GM23338 (cell line): Measurements from ENCODE around the gene FAF1. TPM values are rescaled to one million over a fixed set of nuclear protein-coding genes. Genes with fewer than 3 reads are reported as not detected.

ENCODE experiments used
- ATAC-seq: fragments of 200-7000 bp; cut with Tn5 transposase; 3 replicates; pipeline ENCODE4 v1.9.1; 2020
- DNase-seq: peaks from one replicate; pipeline ENCODE4 v3.0.0-alpha.2; 2015; ENCODE audit warnings: low spot score
- H2AFZ ChIP-seq: fragments of 200-600 bp; sonication (generic); 2 replicates; pipeline ENCODE4 v1.8.0; 2016; ENCODE audit warnings: antibody characterized with exemption, mild to moderate bottlenecking, moderate library complexity
- H3F3A ChIP-seq: fragments of 200-600 bp; sonication (generic); replicated peaks from 2 replicates; pipeline ENCODE4 v1.8.0; 2017; ENCODE audit warnings: antibody characterized with exemption, mixed run types, low read depth
- H3K27ac ChIP-seq: fragments of 200-600 bp; sonication (generic); 2 replicates; pipeline ENCODE4 v1.6.1; 2016; ENCODE audit warnings: low read depth
- H3K27me3 ChIP-seq: fragments of 200-600 bp; sonication (generic); 2 replicates; pipeline ENCODE4 v1.8.0; 2016; ENCODE audit warnings: mild to moderate bottlenecking, mixed run types, moderate library complexity; ENCODE audit not compliant: insufficient read depth
- H3K36me3 ChIP-seq: fragments of 200-600 bp; sonication (generic); 2 replicates; pipeline ENCODE4 v1.8.0; 2016; ENCODE audit warnings: mild to moderate bottlenecking; ENCODE audit not compliant: insufficient read depth
- H3K4me1 ChIP-seq: fragments of 200-600 bp; sonication (generic); 2 replicates; pipeline ENCODE4 v1.8.0; 2016; ENCODE audit warnings: mild to moderate bottlenecking, moderate library complexity; ENCODE audit not compliant: insufficient read depth
- H3K4me2 ChIP-seq: fragments of 200-600 bp; sonication (generic); 2 replicates; pipeline ENCODE4 v1.7.1; 2017; ENCODE audit warnings: mixed run types
- H3K4me3 ChIP-seq: fragments of 200-600 bp; sonication (generic); 2 replicates; pipeline ENCODE4 v1.6.1; 2016; ENCODE audit warnings: mixed run types
- H3K79me2 ChIP-seq: fragments of 200-600 bp; sonication (generic); replicated peaks from 2 replicates; pipeline ENCODE4 v1.8.0; 2017; ENCODE audit warnings: mild to moderate bottlenecking; ENCODE audit not compliant: insufficient read depth
- H3K9me2 ChIP-seq: fragments of 200-600 bp; sonication (generic); 2 replicates; pipeline ENCODE4 v1.8.0; 2017; ENCODE audit not compliant: insufficient read depth
- H4K20me1 ChIP-seq: fragments of 200-600 bp; sonication (generic); replicated peaks from 2 replicates; pipeline ENCODE4 v1.8.0; 2017; ENCODE audit warnings: mild to moderate bottlenecking; ENCODE audit not compliant: insufficient read depth
- H3K27ac Mint-ChIP-seq: 2 replicates; pipeline ENCODE4 v1.8.0; 2020; ENCODE audit warnings: inconsistent platforms, mild to moderate bottlenecking, moderate library complexity, mixed read lengths
- H3K27me3 Mint-ChIP-seq: 3 replicates; pipeline ENCODE4 v1.8.0; 2022; ENCODE audit warnings: low read depth, mild to moderate bottlenecking, moderate library complexity, mixed read lengths, inconsistent platforms; ENCODE audit not compliant: insufficient read depth, poor library complexity
- H3K36me3 Mint-ChIP-seq: 3 replicates; pipeline ENCODE4 v1.8.0; 2021; ENCODE audit warnings: low read depth, mild to moderate bottlenecking, inconsistent platforms, moderate library complexity, mixed read lengths
- H3K4me1 Mint-ChIP-seq: 3 replicates; pipeline ENCODE4 v1.8.0; 2020; ENCODE audit warnings: mild to moderate bottlenecking, inconsistent platforms, mixed read lengths
- H3K4me3 Mint-ChIP-seq: 3 replicates; pipeline ENCODE4 v1.8.0; 2021; ENCODE audit warnings: moderate library complexity, mild to moderate bottlenecking, inconsistent platforms, mixed read lengths
- H3K9me3 Mint-ChIP-seq: 3 replicates; pipeline ENCODE4 v1.8.0; 2020; ENCODE audit warnings: moderate library complexity, mild to moderate bottlenecking, inconsistent platforms, mixed read lengths
- CTCF ChIP-seq, 2 experiments: fragments of 200-600 bp in 1 of 2; sonication (generic) in 1 of 2; conservative IDR thresholded peaks; 2 replicates each; pipeline versions ENCODE4 v1.5.1 to v1.6.1; 2016 to 2017; ENCODE audit warnings: antibody characterized with exemption in 2 of 2, low read depth in 2 of 2, mild to moderate bottlenecking in 2 of 2, moderate library complexity in 1 of 2
- ETS1 ChIP-seq: IDR thresholded peaks from 2 replicates; pipeline ENCODE4 v1.6.1; 2016; ENCODE audit warnings: antibody characterized with exemption
- EZH2 ChIP-seq: fragments of 200-600 bp; sonication (generic); IDR thresholded peaks from one replicate; pipeline ENCODE4 v1.8.0; 2017; ENCODE audit warnings: antibody characterized with exemption, mild to moderate bottlenecking, low read depth; ENCODE audit not compliant: unreplicated experiment
- EZH2phosphoT487 ChIP-seq: fragments of 200-600 bp; sonication (generic); IDR thresholded peaks from one replicate; pipeline ENCODE4 v1.8.1; 2018; ENCODE audit warnings: antibody characterized with exemption; ENCODE audit not compliant: unreplicated experiment
- JUNB ChIP-seq: IDR thresholded peaks from one replicate; pipeline ENCODE4 v1.6.1; 2016; ENCODE audit warnings: antibody characterized with exemption; ENCODE audit not compliant: unreplicated experiment
- POLR2AphosphoS5 ChIP-seq: IDR thresholded peaks from 2 replicates; pipeline ENCODE4 v1.6.1; 2016; ENCODE audit warnings: antibody characterized with exemption, low read depth
- REST ChIP-seq: IDR thresholded peaks from one replicate; pipeline ENCODE4 v1.6.1; 2018; ENCODE audit warnings: antibody characterized with exemption; ENCODE audit not compliant: unreplicated experiment
- STAT1 ChIP-seq: IDR thresholded peaks from one replicate; pipeline ENCODE4 v1.6.1; 2016; ENCODE audit warnings: antibody characterized with exemption; ENCODE audit not compliant: unreplicated experiment
- ZNF462 ChIP-seq: fragments of 250-450 bp; sonication (Bioruptor Pico); IDR thresholded peaks from 2 replicates; pipeline ENCODE4 v1.5.0; 2020; ENCODE audit warnings: mild to moderate bottlenecking, moderate library complexity
- polyA plus RNA-seq: library from polyadenylated mRNA; unstranded; fragments of >200 nt; fragmentation: Nextera tagmentation; extraction: Ambion mirVana; gene quantifications from 2 replicates; pipeline ENCODE4 v1.2.1, GENCODE V29; 2016
- total RNA-seq: library from RNA; depleted of rRNA; stranded (reverse); fragments of >200 nt; shearing (Covaris generic); gene quantifications from 2 replicates; pipeline ENCODE4 v1.2.3, GENCODE V29; 2014

Gene FAF1
- total and polyA plus RNA-seq, 2 experiments from 2014 or later: 24.1 to 53.2 TPM

- TF ChIP-seq REST: no peak
- no peak for TF ChIP-seq POLR2AphosphoS5
- no peak for TF ChIP-seq STAT1
Measured at GRCh38 chr1:50591598-50591997, 368.5 kb downstream of the FAF1 start (continued).

GRCh38 chr1:50582346-50582745 lies 377.7 kb downstream of the FAF1 start:
- Histone ChIP-seq H2AFZ (no peak overlapping the region), H3K27ac (no peak overlapping the region), H3K4me2 (no peak overlapping the region), H3K36me3 (no peaks in the 10 kb centered on the region), H3K4me1 (no peaks in the 10 kb centered on the region), H3F3A (no peaks in the 10 kb centered on the region), H4K20me1 (peaks cover 8% of the 10 kb centered on the region; the same call in 1 of the 2 replicates), H3K4me3 (no peak overlapping the region), H3K27me3 (peaks cover 15% of the 10 kb centered on the region; the same call in 1 of the 2 replicates), H3K9me2 (no peaks in the 10 kb centered on the region), H3K79me2 (no peaks in the 10 kb centered on the region)
- DNase-seq (peak; percentile 16), ATAC-seq (no peak; the same call in 2 of the 3 replicates)
- no peaks in the 10 kb centered on the region for H3K9me3 Mint-ChIP-seq
- H3K4me3 Mint-ChIP-seq: no peak overlapping the region
- H3K36me3 Mint-ChIP-seq: no peaks in the 10 kb centered on the region
- H3K4me1 Mint-ChIP-seq: peaks cover 4% of the 10 kb centered on the region; the same call in 2 of the 3 replicates
- TF ChIP-seq EZH2phosphoT487 (no peak), JUNB (no peak), EZH2 (no peak), POLR2AphosphoS5 (no peak), CTCF (conservative IDR thresholded peaks at IDR 0.05; ENCODE audit: low read depth in 2 of 2) (peak in 1 of 2 experiments; percentile 37; a peak in 2 of 4 replicates), ETS1 (no peak), ZNF462 (no peak)
- no peaks in the 10 kb centered on the region for H3K27me3 Mint-ChIP-seq
- H3K27ac Mint-ChIP-seq: no peak overlapping the region
